SH-SY5Y (cell line): ENCODE data around the gene RNF4.

ENCODE experiments used
- GATA2 ChIP-seq: IDR thresholded peaks from 2 replicates; pipeline ENCODE4 v1.6.1; 2011; ENCODE audit warnings: mild to moderate bottlenecking, low read depth, low read length
- GATA3 ChIP-seq: IDR thresholded peaks from 2 replicates; pipeline ENCODE4 v1.6.1; 2011; ENCODE audit warnings: low read depth, mild to moderate bottlenecking, low read length, moderate library complexity

DNA sequence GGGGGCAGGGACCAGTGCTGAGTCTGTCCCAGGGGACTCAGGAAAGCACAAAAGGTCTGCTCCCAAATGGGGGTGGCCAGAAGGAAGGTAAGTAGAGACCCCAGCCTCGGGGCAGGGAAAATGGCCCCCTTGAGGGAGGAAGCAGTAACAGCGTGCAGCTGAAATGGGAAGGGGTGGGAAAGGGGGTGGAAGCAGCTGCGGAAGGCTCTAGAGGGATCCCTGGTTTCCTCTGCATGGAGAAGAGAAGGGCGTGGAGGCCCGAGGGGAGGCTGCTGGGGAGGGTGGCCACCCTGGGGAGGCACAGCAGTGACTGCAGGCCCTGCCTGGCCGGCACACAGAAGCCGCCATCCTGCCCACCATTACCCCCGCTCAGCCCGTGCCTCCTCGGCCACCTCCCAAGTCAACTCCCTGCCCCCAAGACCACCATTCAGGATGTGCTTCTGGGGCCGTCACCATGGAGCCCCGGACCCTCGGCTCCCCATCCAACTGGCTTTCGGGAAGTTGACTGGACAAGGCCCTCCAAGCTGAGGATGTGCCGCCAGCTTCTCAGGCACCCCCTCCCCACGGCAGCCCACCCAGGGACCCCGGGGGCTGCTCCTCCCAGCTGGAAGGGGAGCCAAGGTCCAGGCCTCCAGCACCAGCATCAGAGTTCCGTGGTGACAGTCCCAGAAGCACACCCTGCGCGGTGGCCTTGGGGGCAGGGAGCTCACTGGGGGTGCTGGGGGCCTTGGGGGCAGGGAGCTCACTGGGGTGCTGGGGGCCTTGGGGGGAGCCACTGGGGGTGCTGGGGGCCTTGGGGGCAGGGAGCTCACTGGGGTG, 26.5 kb upstream of the RNF4 start:
- TF ChIP-seq GATA2 (no peak), GATA3 (no peak)
